ENCODE measurements around the gene RMC1.
"Not testable (repeated sequence)": the region's sequence is repeated elsewhere in the genome, so short reads cannot be mapped to it uniquely, and the experiment has no call there.

Gene RMC1

GRCh38 chr18:23567671-23568070 is 64.4 kb downstream of the RMC1 start:
- no peak for DNase-seq

GRCh38 chr18:23568281-23569138 is 65.2 kb downstream of the RMC1 start:
- no peak for DNase-seq

GRCh38 chr18:23569299-23570063 is 66.2 kb downstream of the RMC1 start:
- DNase-seq = no peak

GRCh38 chr18:23570912-23571504 is 67.7 kb downstream of the RMC1 start:
- DNase-seq = no peak

GRCh38 chr18:23572012-23572411 is 68.7 kb downstream of the RMC1 start:
- no peak for DNase-seq

- DNase-seq = no peak
These were observed 69.3 kb downstream of the RMC1 start for GRCh38 chr18:23572570-23572969.

- no peak for DNase-seq
These were observed 69.7 kb downstream of the RMC1 start for GRCh38 chr18:23573020-23573419.

GRCh38 chr18:23573626-23574431 is 70.5 kb downstream of the RMC1 start:
- no peak for DNase-seq

- no peak for DNase-seq
These were observed 71.4 kb downstream of the RMC1 start for GRCh38 chr18:23574611-23575308.

GRCh38 chr18:23575309-23575651 is 72.0 kb downstream of the RMC1 start:
- DNase-seq = no peak

- DNase-seq = not testable (repeated sequence)
These were observed 74.2 kb downstream of the RMC1 start for GRCh38 chr18:23577521-23577920.

GRCh38 chr18:23578067-23578701 is 74.9 kb downstream of the RMC1 start:
- DNase-seq = no peak

- DNase-seq = no peak
These were observed 75.8 kb downstream of the RMC1 start for GRCh38 chr18:23578891-23579653.

- no peak for DNase-seq
These were observed 77.5 kb downstream of the RMC1 start for GRCh38 chr18:23580677-23581367.
